ENCODE results near the gene PSPH.
"Not testable (repeated sequence)": the region's sequence is repeated elsewhere in the genome, so short reads cannot be mapped to it uniquely, and the experiment has no call there.

PSPH gene

DNA sequence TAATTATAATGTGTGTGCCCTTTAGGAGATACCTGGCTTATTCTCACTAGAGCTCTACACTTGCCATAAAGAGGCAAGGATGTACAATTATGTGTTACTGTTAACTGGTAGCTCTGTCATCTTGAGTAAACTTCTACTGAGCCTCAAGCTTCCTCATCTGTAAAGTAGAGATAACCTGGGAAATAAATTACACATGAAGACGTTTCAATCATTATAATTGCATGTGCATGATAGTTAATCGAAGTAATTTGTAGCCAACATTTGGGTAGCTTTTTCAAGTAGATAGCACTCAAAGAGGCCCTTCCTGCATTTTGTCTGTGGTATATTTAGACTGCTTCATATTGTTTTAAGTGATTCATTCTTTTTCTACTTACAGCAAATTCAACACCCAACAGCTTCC is 2.7 kb upstream of the PSPH start:
- no peak for DNase-seq

DNA sequence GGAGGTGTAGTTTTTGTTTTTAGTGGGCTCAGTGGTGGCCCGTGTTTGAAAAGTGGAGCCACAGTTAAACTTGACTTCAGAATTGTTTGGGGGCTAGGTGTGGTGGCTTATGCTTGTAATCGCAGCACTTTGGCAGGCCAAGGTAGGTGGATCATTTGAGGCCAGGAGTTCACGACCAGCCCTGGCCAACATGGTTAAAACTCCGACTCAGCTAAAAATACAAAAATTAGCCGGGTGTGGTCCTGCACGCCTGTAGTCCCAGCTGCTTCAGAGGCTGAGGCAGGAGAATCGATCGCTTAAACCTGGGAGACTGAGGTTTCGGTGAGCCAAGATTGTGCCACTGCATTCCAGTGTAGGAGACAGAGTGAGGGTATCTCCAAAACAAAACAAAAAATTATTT is 2.1 kb upstream of the PSPH start:
- no peak for DNase-seq

DNA sequence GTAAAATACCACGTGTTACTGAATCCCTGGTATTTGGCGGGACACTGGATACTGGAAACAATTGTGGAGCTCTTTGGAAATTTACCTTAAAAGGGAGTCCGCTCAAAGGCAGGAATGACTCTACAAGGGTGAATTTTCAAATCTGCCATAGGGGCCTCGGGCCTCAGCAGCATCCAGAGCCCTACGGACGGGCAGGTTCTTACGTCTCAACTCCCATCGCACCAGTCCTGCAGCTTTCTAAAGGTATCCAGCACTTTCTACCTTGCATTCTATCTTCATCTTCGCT is 248 bp downstream of the PSPH start:
- no peak for DNase-seq

DNA sequence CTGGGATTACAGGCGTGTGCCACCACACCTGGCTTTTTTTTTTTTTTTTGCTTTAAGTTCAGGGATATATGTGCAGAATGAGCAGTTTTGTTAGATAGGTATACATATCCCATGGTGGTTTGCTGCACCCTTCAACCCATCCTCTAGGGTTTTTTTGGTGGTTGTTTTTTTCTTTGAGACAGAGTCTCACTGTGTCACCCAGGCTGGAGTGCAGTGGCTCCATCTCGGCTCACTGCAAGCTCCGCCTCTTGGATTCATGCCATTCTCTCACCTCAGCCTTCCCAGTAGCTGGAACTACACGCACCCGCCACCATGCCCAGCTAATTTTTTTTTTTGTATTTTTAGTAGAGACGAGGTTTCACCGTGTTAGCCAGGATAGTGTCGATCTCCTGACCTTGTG is 2.5 kb downstream of the PSPH start:
- DNase-seq: not testable (repeated sequence)

DNA sequence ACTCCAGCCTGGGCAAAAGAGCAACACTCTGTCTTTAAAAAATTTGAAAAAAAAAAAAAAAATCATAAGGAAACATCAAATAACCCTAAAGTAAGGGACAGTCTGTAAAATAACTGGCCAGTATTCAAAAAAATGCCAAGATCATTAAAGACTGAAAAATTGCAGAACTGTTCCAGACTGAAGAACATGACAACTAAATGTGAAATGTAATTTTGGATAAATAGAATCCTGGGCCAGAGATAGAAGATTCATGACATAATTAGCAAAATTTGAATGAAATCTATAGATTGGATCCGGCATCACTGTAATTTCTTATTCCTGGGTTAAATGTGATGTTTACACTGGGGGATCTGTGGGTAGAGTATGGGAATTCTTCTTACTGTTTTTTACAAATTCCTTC is 3.0 kb downstream of the PSPH start:
- no peak for DNase-seq

DNA sequence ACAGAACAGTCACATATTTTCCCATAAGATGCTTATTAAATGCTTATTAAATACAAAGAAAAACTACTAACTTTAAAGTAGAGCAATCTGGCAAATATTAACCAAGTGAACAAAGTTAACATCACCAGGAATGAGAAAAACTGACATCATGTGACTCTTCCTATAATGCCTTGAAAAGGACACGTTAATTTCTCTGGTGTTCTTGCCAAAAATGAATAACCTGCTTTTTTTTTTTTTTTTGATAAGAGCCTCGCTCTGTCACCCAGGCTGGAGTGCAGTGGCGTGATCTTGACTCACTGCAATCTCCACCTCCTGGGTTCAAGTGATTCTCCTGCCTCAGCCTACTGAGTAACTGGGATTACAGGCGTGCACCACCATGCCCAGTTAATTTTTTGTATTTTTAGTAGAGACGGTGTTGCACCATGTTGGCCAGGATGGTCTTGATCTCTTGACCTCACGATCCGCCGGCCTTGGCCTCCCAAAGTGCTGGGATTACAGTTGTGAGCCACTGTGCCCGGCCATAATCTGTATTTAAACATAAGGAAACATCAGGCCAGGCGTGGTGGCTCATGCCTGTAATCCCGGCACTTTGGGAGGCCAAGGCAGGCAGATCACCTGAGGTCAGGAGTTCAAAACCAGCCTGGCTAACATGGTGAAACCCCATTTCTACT is 3.7 kb downstream of the PSPH start:
- not testable (repeated sequence) for DNase-seq

DNA sequence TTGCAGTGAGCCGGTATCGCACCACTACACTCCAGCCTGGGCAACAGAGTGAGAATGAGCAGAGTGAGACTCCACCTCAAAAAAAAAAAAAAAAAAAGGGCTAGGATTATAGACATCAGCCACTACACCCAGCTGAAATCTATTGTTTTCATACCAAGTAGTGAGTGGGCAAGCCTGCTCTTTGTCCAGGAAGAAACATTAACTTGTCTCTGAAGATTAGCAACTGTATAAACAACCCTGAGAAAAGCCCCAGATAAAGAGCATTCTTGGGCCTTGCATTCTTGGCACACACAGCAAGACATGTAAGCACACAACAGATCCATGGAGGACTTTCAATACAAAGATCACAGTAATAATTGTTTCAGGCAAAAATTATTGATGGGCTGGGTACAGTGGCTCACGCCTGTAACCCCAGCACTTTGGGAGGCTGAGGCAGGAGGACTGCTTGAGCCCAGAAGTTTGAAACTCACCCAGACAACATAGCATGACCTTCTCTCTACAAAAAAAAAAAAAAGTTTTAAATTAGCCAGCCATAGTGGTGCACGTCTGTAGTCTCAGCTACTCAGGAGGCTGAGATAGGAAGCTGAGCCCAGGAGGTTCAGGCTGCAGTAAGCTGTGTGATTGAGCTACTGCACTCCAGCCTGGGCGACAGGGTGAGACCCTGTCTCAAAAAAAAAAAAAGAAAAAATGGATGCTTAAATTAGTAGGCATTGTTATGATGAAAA is 4.4 kb downstream of the PSPH start:
- no peak for DNase-seq

DNA sequence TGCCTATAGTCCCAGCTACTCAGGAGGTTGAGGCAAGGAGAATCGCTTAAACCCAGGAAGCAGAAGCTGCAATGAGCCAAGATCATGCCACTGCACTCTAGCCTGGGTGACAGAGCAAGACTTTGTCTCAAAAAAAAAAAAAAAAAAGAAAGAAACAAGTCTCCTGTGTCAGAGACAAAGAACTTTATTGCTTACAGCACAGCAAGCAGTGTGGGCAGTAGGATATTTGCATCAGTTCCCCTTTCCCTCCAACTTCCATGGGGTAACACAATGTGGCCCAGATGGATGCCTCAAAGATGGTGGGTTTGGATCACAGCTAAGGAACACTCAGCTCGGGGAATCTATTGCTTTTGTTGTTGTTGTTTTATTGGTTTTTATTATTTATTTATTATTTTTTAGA is 5.5 kb downstream of the PSPH start:
- DNase-seq: not testable (repeated sequence)

DNA sequence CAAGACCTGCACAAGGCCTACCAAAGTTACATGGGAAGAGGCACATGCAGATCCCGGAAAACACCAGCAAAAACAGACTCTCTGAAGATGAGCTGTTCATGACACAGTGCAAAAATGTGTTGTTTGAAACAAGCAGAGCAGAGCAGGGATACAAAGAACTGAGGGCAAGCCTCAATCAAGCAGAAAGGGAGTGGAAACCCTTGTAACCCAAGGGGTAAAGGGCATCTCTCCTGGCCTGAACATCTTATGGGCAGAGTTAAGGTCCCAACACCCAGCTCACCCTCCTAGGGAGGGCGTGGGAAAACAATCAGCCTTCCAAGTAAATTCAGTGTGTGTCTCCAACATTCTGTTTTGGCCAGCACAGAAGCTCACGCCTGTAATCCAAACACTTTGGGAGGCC is 10.5 kb downstream of the PSPH start:
- no peak for DNase-seq

DNA sequence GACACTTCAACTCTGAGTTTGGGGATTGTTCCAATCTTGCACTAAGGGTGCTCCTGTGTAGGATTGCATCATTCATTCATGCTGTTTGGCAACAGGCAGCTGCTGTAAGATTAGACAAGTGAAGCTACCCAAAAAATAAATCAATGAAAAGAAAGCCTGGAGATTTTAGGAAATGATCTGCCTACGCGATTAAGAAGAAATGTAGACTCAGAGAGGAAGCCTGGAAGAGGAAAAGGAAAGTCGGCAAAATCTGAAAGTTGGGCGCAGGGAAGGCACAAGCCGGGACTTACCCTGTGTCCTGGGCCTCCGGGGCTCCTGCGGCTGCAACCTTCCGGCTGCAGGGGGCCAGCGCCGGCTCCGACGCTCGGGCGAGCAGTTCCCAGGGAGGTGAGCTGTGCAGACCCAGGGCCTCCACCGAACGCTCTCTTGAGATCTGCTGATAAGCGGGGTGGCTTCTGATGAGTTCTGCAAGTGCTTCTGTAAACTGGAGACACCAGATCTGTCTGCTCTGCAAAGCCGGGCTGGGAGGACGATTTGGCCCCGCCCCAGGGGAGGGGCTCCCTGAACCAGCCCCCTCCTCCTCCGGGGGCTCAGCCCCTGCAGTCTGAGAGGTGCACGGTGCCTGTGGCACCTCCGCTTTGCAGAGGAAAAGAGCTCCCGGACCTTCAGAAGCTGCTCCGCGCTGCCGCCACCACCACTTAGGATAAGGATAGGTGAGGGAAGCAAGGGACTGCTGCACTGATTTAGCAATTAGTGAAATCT is 17.4 kb downstream of the PSPH start:
- no peak for DNase-seq

DNA sequence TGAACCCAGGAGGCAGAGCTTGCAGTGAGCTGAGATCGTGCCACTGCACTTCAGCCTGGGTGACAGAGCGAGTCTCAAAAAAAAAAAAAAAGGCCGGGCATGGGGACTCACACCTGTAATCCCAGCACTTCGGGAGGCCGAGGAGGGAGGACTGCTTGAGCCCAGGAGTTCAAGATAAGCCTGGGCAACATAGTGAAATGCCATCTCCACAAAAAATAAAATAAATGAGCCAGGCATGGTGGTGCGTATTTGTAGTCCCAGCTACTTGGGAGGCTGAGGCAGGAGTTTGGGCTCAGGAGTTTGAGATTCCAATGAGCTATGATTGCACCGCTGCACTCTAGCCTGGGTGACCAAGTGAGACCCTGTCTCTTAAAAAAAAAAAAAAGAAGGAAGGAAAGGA is 18.7 kb downstream of the PSPH start:
- DNase-seq: not testable (repeated sequence)

DNA sequence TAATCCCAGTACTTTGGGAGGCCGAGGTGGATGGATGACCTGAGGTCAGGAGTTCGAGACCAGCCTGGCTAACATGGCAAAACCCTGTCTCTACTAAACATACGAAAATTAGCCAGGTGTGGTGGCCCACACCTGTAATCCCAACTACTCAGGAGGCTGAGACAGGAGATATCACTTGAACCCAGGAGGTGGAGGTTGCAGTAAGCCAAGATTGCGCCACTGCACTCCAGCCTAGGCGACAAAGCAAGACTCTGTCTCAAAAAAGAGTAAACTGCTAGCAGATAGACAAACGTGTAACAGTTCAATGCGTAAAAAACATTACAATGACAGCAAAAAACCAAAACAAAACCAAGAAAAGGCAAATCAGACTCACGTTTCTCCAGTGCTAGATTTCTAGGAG is 19.7 kb downstream of the PSPH start:
- not testable (repeated sequence) for DNase-seq

DNA sequence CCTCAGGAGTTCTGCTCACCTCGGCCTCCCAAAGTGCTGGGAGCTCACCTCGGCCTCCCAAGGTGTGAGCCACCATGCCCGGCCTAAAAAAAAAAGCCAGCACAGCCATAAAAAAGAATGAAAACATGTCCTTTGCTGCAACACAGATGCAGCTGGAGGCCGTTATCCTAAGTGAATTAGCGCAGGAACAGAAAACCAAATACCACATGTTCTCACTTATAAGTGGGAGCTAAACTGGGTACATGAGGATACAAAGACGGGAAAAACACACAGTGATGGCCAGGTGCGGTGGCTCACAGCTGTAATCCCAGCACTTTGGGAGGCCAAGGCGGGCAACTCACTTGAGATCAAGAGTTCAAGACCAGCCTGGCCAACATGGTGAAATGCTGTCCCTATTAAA is 20.9 kb downstream of the PSPH start:
- no peak for DNase-seq

DNA sequence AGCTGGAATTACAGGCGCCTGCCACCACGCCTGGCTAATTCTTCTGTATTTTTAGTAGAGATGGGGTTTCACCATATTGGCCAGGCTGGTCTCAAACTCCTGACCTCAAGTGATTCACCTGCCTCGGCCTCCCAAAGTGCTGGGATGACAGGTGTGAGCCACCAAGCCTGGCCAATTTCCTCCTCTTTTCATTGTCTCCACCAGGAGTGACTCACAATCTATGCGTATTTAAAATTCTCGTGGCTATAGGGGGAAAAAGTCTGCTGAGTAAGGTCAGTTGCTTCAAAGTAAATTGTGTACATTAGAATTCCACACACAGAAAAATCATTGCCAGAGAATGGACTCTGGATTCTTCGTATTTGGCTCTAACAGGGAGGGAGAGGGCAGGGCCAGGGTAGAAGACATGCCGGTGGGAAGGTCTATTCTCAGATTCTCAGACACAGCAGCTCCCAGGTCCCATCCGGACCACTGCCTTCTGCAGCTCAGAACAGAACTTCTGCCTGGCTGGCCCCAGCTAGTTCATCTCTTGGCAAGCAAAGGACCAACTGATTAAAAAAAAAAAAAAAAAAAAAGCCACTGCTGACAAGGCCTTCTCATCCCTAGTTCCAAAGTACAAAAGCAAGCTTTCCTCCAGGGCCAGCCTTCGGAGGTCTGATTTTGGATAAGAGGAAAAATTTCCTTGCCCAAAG is 22.2 kb downstream of the PSPH start:
- no peak for DNase-seq

DNA sequence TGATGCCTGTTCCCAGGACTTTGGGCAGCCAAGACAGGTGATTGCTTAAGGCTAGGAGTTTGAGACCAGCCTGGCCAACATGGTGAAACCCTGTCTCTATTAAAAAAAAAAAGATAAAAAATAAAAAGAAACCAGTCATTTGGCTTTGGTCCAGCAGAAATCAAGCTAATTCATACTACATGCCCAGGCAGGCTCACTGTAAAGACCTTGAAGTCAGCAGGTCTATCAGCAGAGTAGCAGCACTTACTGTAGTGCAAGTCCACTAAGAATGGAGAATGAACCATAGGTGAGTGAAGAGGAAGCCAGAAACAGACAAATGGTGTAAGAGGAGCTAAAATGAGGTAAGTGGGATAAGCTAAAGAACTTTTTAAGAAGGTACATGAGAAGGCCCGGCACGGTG is 24.7 kb downstream of the PSPH start:
- no peak for DNase-seq

DNA sequence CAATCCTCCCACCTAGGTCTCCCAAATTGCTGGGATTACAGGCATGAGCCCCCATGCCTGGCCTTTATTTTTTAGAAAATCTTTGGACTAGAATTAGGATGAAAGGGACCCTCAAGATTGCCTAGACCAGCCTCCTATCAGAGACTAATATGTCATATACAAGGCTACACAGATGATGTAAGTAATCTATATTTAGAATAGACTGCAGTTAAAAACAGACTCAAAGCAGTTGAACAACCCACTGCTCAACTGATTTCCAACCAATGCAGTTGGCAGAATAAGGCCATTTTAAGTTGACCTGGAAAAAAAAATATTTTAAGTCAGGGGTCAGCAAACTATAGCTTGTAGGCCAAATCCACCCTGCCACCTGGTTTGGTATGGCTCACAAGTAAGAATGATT is 27.7 kb downstream of the PSPH start:
- DNase-seq: no peak

DNA sequence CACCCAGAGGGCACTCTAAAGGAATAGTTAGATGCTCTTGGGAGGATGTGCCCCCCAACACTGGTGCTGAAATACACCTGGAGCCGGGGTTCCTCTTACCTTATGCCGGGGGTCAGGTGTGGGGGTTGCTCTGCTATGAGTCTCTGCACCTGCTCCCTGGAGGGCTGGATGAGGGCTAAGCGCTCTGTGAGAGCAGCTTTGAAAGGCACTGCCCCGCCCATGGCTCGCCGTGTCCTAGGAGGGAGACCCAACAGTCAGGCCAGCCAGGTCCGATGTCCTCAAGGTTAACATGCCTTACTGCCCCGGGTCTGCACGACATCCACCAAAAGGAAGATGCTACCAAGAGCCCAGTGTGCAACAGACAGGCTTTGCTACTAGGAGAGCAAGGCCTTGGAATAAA is 31.7 kb downstream of the PSPH start:
- no peak for DNase-seq

DNA sequence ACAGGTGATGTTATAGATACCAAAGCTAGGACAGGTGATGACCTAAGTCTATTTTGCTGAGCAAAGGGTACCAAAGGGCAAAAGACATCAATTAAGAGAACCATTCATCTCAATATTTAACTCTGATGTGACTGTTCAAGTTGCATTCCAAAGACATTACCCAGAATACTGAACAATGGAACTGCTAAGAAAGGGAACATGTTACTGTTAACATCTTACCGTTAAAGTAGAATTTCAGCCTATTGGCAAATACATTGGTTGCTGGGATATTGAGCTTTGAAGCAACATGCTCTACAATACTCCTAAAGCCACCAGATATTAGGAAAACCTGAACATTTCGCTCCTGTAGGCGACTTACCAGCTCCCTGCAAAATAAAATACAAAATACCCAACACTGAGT is 34.2 kb downstream of the PSPH start:
- not testable (repeated sequence) for DNase-seq

DNA sequence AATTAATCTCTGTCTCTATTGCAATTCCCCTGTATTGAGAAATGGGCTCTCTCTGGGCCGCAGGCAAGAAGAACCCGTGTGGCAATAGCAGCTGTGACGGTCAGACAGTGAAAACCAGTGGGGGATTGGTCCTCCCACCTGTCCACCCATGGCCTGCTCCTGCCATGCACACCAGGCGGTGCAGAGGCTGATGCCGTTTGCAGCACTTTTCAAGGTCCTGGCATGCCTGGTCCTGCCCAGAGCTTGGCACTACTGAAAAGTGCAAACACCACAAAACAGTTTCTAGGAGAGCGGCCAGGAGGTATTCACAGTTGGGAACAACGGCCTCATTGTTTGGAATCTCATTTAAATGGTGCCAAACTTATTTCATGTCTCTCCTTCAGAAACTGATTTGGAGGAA is 41.5 kb downstream of the PSPH start:
- DNase-seq: no peak

DNA sequence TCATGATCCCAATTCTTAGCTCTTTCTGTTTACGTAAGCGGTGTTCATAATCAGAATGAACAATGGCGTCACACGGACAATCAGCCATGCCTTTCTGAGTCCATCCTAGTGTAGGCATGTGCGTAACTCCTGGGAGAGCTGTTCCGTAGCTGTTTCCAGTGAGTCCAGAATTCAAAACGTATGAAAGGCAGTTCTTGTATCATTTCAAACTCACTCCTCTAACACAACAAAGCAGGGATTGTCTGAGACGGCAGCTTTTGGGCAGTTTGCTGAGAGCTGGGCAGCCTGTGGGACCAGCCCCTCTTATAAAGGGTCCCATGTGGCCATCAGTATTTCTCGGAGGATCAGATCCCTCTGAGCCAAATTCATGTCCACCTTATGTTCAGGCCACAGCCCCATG is 43.4 kb downstream of the PSPH start:
- no peak for DNase-seq

DNA sequence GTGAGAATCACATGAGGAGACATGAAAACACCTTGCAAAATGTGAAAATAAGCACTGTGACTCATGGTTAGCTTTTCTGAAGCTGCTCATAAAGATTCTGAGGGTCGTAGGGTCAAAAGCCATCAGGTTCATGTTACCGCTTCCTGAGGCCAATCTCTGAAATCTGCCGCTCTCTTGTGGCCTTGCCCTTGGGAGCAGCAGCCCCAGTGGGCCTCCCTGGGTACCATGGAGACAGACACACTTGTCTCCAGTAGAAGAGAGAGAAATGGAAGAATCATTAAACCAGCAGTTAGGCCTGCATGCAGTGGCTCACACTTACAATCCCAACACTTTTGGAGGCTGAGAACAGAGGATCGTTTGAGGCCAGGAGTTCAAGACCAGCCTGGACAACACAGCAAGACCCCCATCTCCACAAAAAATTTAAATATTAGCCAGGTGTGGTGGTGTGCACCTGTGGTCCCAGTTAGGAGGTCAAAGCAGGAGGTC is 44.0 kb downstream of the PSPH start:
- no peak for DNase-seq

DNA sequence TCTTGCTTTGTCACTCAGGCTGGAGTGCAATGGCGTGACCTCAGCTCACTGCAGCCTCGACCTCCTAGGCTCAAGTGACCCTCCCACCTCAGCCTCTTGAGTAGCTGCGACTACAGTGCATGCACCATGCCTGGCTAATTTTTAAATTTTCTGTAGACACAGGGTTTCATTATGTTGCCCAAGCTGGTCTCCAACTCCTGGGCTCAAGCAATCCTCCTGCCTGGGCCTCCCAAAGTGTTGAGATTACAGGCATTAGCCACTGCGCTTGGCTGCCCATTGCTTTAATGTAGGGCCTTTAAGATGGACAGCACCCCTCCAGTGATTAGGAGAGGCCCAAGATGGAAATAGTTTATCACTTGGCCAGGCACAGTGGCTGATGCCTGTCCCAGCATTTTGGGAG is 47.5 kb downstream of the PSPH start:
- DNase-seq: no peak

DNA sequence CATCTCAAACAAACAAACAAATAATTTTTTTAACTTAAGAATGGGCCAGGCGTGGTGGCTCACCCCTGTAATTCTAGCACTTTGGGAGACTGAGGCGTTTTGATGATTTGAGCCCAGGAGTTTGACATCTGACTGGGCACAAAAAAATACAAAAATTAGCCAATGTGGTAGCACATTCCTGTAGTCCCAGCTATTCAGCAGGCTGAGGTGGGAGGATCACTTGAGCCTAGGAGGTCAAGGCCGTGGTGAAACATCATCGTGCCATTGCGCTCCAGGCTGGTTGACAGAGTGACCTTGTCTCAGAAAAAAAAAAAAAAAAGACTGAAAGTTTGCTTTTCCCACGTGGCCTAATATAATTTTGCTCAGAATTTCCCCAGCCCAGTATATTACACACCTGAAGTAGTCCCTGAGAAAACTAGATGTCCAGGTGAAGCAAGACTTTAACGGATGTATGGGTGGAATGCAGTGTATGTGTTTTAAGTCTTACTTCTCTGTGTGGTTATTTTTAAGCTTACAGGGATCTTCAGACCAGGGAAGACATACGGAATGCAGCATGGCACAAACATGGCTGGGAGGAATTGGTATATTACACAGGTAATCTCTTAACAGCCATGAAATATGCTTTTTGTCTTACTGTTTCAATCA is 54.3 kb downstream of the PSPH start:
- DNase-seq: no peak

All from NK-92 treated with Interleukin-12 subunit alpha and Interleukin-12 subunit beta, amount 100 ng/mL, for 24 hours (cell line).